HS-27A (cell line): ENCODE measurements around the gene AGR3.

Experiments used
- DNase-seq: peaks from one replicate; pipeline ENCODE4 v3.0.0-alpha.2; 2012; ENCODE audit warnings: low read depth, missing footprints

The AGR3 gene

GRCh38 chr7:16881844-16882243 lies at the start of gene AGR3:
Gene AGR3 (minus strand): TSS chr7:16881983. CDS start chr7:16878618, 3,365 bp downstream.
- DNase-seq, result no peak

- DNase-seq, result no peak
These were observed 49.2 kb upstream of the AGR3 start for GRCh38 chr7:16930946-16931345.

- no peak for DNase-seq
These were observed 47.5 kb upstream of the AGR3 start for GRCh38 chr7:16929146-16929762.

- DNase-seq, result no peak
These were observed 45.1 kb upstream of the AGR3 start for GRCh38 chr7:16926861-16927260.

GRCh38 chr7:16926283-16926682 lies 44.5 kb upstream of the AGR3 start:
- no peak for DNase-seq

GRCh38 chr7:16925609-16926008 lies 43.8 kb upstream of the AGR3 start:
- no peak for DNase-seq

- DNase-seq, result no peak
These were observed 41.2 kb upstream of the AGR3 start for GRCh38 chr7:16923019-16923418.

- DNase-seq, result no peak
These were observed 40.0 kb upstream of the AGR3 start for GRCh38 chr7:16921644-16922257.

- DNase-seq, result no peak
These were observed 39.4 kb upstream of the AGR3 start for GRCh38 chr7:16921151-16921550.

GRCh38 chr7:16919440-16919839 lies 37.7 kb upstream of the AGR3 start:
- no peak for DNase-seq

GRCh38 chr7:16918288-16918895 lies 36.6 kb upstream of the AGR3 start:
- DNase-seq, result no peak

- no peak for DNase-seq
These were observed 35.0 kb upstream of the AGR3 start for GRCh38 chr7:16916738-16917137.

GRCh38 chr7:16916105-16916639 lies 34.4 kb upstream of the AGR3 start:
- DNase-seq, result peak; percentile 38

GRCh38 chr7:16915405-16915804 lies 33.6 kb upstream of the AGR3 start:
- DNase-seq, result peak; percentile 53

- DNase-seq, result no peak
These were observed 33.0 kb upstream of the AGR3 start for GRCh38 chr7:16914771-16915170.

- DNase-seq, result no peak
These were observed 31.9 kb upstream of the AGR3 start for GRCh38 chr7:16913643-16914042.

GRCh38 chr7:16912540-16912939 lies 30.8 kb upstream of the AGR3 start:
- no peak for DNase-seq

GRCh38 chr7:16908561-16908960 lies 26.8 kb upstream of the AGR3 start:
- no peak for DNase-seq

GRCh38 chr7:16905300-16906044 lies 23.7 kb upstream of the AGR3 start:
- DNase-seq, result peak; percentile 15

GRCh38 chr7:16904076-16904475 lies 22.3 kb upstream of the AGR3 start:
- no peak for DNase-seq

- no peak for DNase-seq
These were observed 18.5 kb upstream of the AGR3 start for GRCh38 chr7:16900209-16900768.
